CD4-positive, alpha-beta T cell treated with Interleukin-15 for 4 hours (primary cell): Measurements from ENCODE around the gene COL5A2.

Source experiments
- DNase-seq: peaks from one replicate; pipeline ENCODE4 v3.0.0-alpha.2; 2020; ENCODE audit warnings: low spot score

Gene COL5A2

DNA sequence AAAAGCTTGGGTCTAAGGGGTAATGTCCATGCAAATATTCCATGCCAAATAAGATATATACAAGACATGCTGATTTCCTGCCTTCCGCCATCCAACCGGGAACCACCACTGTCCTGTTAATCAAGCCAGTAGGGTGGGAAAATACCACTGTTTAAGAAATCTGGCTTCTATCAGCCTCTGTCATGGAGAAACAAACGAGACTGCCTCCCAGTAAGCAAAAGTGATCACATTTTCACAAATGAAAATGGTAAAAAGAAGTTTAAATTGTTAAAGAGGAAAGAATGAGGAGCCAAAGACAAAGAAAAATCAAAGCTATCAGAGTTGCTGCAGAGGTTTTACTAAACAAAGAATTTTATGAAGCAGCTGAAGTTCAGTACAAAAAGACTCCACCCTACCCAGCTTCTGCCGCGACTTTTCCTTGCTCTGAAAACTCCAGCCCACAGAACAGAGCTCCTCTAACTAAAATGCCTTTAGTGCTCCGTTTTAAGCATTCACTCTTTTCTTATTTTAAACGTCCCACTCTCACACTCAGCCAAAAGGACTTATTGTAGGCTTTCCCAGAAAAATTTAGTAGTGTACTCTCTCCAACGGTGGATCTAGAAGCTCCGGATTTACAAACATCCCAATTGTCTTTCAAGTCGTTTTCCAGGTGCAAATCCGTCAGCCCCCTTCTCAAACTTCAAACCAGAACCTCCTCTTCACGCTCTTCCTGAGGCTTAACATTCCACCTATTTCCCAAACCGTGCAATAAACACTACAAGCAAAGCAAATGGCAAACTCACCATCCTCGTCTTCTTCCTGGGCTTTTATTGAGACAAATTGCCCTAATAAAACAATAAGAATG, 613 bp downstream of the COL5A2 start:
- DNase-seq = no peak

- no peak for DNase-seq
Measured at GRCh38 chr2:189178054-189178453, 1.5 kb downstream of the COL5A2 start.

DNA sequence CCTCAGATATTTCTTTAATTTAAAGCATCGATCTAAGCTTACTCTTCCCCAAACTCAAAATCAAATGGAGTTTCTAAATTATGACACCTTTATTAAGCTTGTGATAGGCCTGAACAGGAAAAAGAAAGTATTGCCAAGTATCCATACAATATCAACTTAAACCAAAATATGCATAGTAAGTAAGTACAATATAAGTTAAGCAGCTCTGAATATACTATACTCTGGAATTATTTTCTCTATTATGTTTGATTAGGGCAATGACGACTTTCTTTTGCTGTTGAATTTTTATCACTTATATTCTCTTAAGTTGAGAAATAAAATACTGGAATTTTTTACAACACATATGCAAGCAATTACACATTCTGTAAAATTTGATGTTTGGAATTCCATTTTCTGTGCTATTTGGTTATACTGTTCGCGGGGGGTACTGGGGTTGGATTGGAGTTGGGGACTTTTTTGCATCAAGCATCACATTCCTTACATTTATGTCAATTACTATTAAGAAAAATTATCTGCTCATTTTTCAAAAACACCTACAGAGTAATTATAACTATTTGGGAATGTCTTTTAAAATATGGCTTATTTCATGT, 2.2 kb downstream of the COL5A2 start:
- DNase-seq = no peak

DNA sequence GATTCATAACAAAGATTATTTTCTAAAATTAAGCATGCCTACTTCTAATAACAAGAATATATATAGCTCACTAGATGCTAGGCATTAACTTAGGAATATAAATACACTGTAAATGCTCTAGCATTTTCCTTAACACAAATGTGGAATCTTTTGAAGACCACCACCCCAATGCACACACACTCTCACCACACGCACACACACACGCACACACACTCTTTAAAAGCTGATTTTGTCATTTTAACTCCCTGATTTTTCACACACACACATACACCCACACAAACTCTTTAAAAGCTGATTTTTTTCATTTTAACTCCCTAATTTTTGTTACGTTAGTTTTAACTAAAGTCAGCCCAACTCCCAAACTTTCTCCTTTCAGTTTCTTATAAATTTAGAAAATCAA, 3.0 kb downstream of the COL5A2 start:
- no peak for DNase-seq

DNA sequence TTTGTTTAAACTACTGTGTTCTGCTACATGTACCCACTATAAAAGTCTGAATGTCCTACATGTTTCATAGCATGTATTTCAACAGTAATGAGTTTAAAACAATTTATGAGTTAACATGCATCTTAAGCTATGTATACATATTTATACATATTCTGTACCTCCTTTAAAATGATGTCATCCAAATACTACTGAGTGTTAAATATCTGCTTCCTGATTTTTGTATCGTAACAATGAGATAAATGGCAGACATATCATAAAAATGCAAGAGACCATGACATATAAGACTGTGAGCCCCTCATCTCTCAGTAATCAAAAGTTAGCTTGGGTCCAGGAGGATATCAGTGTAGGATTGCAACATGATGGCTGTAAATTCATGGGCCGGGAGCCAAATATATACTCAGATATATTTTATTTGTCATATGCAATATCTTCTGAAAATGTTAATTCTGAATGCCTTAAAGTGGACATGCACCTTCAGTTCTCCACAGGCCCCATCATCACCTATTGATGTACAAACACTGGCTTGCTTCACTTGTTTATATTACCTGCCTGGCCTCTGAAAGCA, 3.6 kb downstream of the COL5A2 start:
- DNase-seq = no peak

DNA sequence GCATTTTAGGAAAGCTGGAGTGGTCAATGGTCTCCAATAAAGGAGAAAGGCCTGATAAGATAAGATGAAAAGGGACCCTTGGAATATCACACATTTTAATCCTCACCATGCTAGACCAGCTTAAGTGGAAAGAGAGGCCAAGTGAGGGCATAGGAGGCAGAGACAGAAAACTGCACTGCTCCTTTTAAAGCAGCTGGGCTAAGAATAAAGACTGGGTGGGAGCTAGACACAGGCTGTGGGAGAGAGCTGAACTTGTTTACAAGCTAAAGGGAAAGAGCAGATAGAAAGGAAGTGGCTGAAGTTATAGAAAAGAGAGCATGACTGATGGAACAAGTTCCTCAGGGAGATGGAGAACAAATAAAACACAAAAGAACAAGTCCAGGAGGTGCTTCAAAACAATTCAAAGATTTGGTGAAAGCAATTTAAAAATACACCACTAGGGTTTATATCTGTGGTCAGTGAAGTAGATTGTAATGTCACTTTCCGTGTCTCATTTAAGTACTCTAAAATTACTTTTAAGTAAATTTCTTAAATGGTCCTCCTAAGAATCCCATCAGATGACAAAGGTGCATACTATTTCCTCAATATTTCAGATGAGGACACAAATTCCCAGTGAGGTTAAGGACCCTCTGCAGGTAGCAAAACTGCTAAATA, 7.5 kb downstream of the COL5A2 start:
- no peak for DNase-seq

- DNase-seq = no peak
Measured at GRCh38 chr2:189168856-189169499, 10.6 kb downstream of the COL5A2 start.

GRCh38 chr2:189165656-189166380, 13.7 kb downstream of the COL5A2 start:
- DNase-seq = no peak

DNA sequence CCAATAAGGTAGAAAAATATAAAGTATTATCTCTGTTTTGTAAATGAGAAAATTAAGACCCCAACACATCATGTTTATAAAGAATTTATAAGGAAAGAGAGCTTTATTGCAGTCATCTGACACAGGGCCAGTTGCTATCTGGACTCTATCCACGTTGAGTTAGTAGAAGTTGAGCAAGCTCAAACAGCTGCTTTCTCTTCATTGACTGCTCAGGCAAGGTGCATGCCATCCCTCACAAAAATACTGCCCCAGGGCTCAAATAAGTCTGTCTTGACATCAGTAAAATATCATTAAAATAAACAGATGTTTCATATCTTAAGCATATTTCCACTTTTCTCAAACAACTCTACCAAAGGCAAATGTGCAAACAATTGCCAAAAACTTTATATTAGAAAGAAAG, 14.8 kb downstream of the COL5A2 start:
- DNase-seq = no peak

- no peak for DNase-seq
Measured at GRCh38 chr2:189163889-189164288, 15.7 kb downstream of the COL5A2 start.

DNA sequence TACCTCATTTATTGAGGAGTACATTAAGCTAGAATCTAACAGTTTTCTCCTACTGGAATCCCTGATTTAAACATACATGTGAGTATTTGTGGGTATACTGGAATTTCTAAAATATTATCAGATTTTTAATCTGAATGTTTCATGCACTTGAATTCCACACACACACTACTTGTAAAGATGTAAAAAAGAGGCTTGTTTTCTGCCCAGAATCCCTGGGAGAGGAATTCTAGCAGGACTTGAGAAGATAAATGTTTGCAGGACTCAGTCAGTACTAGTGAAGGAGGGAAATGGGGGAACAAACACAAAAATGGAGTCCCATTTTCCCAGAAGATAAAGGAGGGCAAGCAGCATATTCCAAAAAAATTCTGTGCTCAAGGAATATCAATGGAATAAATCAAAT, 17.0 kb downstream of the COL5A2 start:
- no peak for DNase-seq

- no peak for DNase-seq
Measured at GRCh38 chr2:189161894-189162293, 17.7 kb downstream of the COL5A2 start.

DNA sequence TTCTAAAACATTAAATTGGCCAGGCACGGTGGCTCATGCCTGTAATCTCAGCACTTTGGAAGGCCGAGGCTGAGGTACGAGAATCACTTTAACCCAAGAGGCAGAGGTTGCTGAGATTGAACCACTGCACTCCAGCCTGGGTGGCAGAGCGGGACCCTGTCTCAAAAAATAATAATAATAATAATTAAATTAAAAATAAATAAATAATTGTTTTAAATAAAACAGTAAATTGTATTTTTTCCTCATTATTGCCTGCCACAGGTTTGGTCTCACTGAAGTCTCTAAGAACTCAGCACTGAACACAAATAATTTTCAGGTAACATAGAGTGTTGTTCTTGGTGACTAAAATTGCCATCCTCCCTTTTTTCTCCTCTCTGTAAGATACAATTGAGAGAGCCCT, 19.8 kb downstream of the COL5A2 start:
- no peak for DNase-seq

GRCh38 chr2:189159273-189159672, 20.3 kb downstream of the COL5A2 start:
- DNase-seq = no peak

DNA sequence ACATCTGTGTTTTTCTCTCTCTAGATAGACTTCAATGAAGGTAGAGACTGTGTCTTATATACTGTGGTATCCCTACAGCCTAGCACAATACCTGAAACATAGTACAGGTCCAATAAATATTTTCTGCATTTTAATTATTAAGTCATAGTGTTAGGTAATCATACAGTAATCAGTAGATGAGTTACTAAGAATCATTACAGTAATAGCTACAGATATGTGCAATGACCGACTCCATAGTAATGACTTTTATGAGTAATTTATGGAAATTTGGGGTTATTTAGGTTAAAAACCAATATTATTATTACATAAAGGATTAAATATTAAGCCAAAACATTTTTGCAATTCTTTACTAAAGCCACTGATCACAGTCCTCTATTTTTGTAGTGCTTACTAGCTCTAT, 21.6 kb downstream of the COL5A2 start:
- no peak for DNase-seq

GRCh38 chr2:189157456-189157855, 22.1 kb downstream of the COL5A2 start:
- DNase-seq = no peak

GRCh38 chr2:189155795-189156194, 23.8 kb downstream of the COL5A2 start:
- DNase-seq = no peak

- no peak for DNase-seq
Measured at GRCh38 chr2:189153619-189154018, 25.9 kb downstream of the COL5A2 start.

DNA sequence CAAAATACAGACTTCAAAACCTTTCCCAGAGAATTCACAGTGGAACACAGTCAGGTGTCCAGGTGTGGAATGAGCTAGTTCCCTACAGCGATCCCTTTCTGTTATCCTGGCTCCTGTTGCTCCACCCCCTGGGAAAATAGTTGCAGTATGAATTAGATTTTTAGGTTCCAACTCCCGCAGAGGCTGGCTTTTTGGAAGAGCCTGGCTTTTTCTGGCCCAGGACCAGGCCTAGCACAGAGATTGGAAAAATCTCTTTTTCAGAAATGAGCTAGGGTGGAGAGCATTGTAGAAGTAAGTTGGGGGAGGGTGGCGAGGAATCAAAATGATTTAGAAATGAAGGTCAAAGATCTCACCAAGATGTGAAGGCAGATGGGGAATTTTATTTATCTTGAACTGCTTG, 27.1 kb downstream of the COL5A2 start:
- no peak for DNase-seq

- no peak for DNase-seq
Measured at GRCh38 chr2:189151906-189152305, 27.7 kb downstream of the COL5A2 start.

- DNase-seq = no peak
Measured at GRCh38 chr2:189150033-189150432, 29.5 kb downstream of the COL5A2 start.

DNA sequence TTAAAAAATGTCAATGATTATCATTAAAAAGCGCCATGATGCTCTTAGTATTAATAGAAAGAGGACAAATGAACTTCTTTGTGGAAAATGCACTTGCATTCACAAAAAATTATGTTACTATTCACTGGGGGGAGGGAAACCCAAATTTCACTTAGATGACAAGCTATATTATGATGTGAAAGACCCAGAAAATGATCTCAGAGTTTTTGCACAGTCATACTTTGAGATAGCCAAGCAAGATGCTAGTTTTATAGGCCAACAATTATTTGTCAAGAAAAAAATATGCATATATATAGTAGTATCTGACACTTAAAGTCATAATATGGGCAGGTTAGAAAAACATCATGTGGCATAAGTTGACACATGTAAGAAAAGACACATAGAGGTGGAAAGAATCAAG, 31.6 kb downstream of the COL5A2 start:
- no peak for DNase-seq
